ENCODE measurements around the gene FBXL14. TPM values are rescaled to one million over a fixed set of nuclear protein-coding genes. Genes with fewer than 3 reads are reported as not detected.
A peak's percentile ranks its signal among the peaks of the same experiment; 100 is the strongest.

FBXL14 gene
- total and polyA plus RNA-seq, 8 donors = 3.2 to 14.2 (median 8.7) TPM

GRCh38 chr12:1533205-1533601 is 61.2 kb downstream of the FBXL14 start:
- Histone ChIP-seq H3K4me3 (no peak overlapping the region), H3K36me3 (no peaks in the 10 kb centered on the region), H3K4me1 (peaks cover 0 to 3% (median 2%) of the 10 kb centered on the region in 3 donors), H3K27me3 (peaks cover 0 to 3% (median 0%) of the 10 kb centered on the region in 4 donors), H3K9me3 (no peaks in the 10 kb centered on the region), H3K27ac (no peak overlapping the region)
- no peak for TF ChIP-seq CTCF (IDR thresholded peaks at IDR 0.05)
- no peak for FAIRE-seq
- intact Hi-C loops (cut with DNase I) = no loop called here
- 34 to 63% methylated on average over 9 of the region's 9 CpGs for WGBS, 2 donors
- ATAC-seq = no peak
- DNase-seq = no peak

GRCh38 chr12:1532375-1533165 is 61.8 kb downstream of the FBXL14 start:
- Histone ChIP-seq H3K27ac (no peak overlapping the region), H3K4me3 (no peak overlapping the region), H3K4me1 (peaks cover 0 to 3% (median 2%) of the 10 kb centered on the region in 3 donors), H3K9me3 (no peaks in the 10 kb centered on the region), H3K27me3 (peaks cover 0 to 3% (median 0%) of the 10 kb centered on the region in 4 donors), H3K36me3 (no peaks in the 10 kb centered on the region)
- WGBS, 2 donors = 78 to 87% methylated on average over 11 of the region's 11 CpGs
- no peak for DNase-seq
- FAIRE-seq = no peak
- intact Hi-C loops (cut with DNase I) = no loop called here
- ATAC-seq = no peak
- TF ChIP-seq CTCF (IDR thresholded peaks at IDR 0.05) = no peak

- TF ChIP-seq CTCF (IDR thresholded peaks at IDR 0.05) = no peak
- WGBS, 2 donors = 56 to 60% methylated on average over 26 of the region's 26 CpGs
- no peaks in the 10 kb centered on the region for H3K36me3 ChIP-seq
- H3K4me3 ChIP-seq = peak overlapping the region in 2 of 4 donors; percentile 39 to 55
- FAIRE-seq = no peak
- ATAC-seq = peak in 1 of 4 donors; percentile 32
- no peak for DNase-seq
- H3K9me3 ChIP-seq = no peaks in the 10 kb centered on the region
- H3K27ac ChIP-seq = no peak overlapping the region
- H3K27me3 ChIP-seq = peaks cover 0 to 3% (median 0%) of the 10 kb centered on the region in 4 donors
- intact Hi-C loops (cut with DNase I) = no loop called here
- H3K4me1 ChIP-seq = peaks cover 0 to 3% (median 2%) of the 10 kb centered on the region in 3 donors
Measured at GRCh38 chr12:1531654-1532374, 62.6 kb downstream of the FBXL14 start.

- H3K9me3 ChIP-seq = no peaks in the 10 kb centered on the region
- FAIRE-seq = no peak
- 3 to 4% methylated on average over 33 to 56 of the region's 56 CpGs for WGBS, 2 donors
- ATAC-seq = peak; percentile 19 to 55 (median 41)
- no peak overlapping the region for H3K27ac ChIP-seq
- DNase-seq = peak in 2 of 6 donors; percentile 68 to 70
- intact Hi-C loops (cut with DNase I) = no loop called here
- H3K4me1 ChIP-seq = peaks cover 0 to 3% (median 2%) of the 10 kb centered on the region in 3 donors
- peak overlapping the region; percentile 20 to 55 (median 31) for H3K4me3 ChIP-seq
- peaks cover 0 to 3% (median 0%) of the 10 kb centered on the region in 4 donors for H3K27me3 ChIP-seq
- no peak for TF ChIP-seq CTCF (IDR thresholded peaks at IDR 0.05)
- no peaks in the 10 kb centered on the region for H3K36me3 ChIP-seq
Measured at GRCh38 chr12:1531153-1531653, 63.2 kb downstream of the FBXL14 start.
